CD4-positive, alpha-beta T cell treated with Interleukin-17A for 1 hour (primary cell): Measurements from ENCODE around the gene EFCAB11.

Experiments
- DNase-seq: peaks from one replicate; pipeline ENCODE4 v3.0.0-alpha.2; 2020

Gene EFCAB11

GRCh38 chr14:89807892-89808291, 146.6 kb downstream of the EFCAB11 start:
- no peak for DNase-seq

DNA sequence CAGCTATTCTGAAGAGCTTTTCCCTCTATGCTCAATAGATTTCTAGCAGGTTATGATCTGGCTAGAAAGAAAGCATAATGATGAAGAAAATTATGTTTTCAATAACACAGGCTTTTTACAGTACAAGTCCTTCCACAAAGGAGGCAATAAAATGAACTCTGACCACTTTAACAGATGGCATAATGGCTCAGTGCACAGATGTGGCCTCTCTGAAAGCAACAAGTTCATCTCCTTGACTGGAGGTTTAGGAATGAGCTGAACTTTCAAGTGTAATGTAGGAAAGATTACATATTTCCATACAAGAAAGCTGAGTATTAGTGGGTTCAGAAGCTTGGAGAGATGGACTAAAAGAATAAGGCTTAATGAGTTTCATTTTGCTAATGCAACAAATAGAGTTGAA, 147.4 kb downstream of the EFCAB11 start:
- DNase-seq: no peak

- DNase-seq: no peak
Observed at GRCh38 chr14:89806451-89806850, 148.1 kb downstream of the EFCAB11 start.

DNA sequence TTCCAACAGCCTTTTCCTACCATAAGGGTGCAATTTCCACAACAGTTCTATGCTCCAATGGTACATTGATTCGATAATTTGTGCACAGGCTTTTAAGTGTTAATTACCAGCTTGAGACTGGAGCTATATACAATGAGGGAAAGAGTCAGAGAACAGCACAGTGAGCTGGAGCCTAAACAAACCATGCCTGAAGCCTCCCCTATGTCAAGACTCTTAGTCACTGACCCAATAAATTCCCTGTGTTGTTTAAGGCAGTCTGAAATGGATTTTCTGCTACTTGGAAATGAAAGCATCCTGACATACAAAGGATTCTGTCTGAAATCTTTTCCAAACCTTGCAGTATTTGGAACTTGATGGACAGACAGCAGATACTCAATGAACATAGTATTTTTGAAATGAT, 149.0 kb downstream of the EFCAB11 start:
- no peak for DNase-seq

GRCh38 chr14:89803542-89803941, 151.0 kb downstream of the EFCAB11 start:
- no peak for DNase-seq

DNA sequence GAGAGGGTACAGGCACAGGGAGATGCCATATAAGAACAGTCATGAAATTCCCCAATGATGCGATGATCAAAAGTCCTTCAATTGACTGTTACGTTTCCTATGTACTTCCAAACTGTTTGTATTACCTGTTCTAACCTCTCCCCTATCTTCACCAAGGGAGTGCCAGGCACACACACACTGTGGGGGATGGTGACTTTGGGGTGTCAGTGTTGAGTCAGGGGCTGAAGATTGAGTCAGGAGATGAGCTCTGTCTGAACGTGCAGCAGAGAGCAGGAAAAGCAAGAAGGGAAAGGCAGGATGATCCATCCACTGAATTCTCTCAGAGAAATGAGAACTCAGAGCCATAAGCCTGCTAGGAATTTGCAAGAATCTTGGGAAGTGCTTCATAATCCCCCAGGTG, 153.4 kb downstream of the EFCAB11 start:
- no peak for DNase-seq

- no peak for DNase-seq
Observed at GRCh38 chr14:89798212-89798773, 156.2 kb downstream of the EFCAB11 start.

DNA sequence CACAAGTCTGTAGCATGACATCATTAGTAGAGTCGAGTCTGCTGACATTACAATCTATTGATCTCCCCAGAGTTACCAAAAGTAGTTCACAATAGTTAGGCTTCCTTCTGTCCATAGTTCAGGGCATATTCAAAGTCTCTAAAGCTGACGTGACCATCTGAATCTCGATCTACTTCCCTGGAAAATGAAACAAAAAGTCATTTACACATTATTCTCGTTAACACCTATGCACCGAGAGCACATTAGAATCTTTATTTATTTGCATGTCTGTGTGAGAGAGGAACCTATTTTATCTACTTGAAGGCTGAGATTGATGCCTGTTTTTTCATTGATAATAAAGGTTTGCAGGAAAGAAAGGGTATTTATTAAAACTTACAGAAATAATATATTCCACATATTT, 157.4 kb downstream of the EFCAB11 start:
- DNase-seq: no peak

- no peak for DNase-seq
Observed at GRCh38 chr14:89794096-89794495, 160.4 kb downstream of the EFCAB11 start.

DNA sequence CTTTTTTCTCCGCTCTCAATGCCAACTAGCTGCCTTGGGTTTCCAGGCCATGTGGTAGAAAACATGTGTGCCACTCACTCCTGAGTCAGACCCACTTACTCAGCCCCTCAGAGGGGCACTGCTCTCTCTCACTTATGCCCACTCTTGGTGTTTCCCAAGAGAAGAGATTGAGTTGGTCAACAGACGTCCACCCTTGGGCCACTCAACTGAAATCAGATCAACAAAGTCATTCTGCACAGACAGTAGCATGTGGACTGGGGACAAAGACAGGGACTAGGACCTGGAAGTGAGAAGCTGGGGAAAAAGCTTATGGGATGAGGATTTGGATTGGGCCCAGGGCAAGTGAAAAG, 161.2 kb downstream of the EFCAB11 start:
- no peak for DNase-seq

DNA sequence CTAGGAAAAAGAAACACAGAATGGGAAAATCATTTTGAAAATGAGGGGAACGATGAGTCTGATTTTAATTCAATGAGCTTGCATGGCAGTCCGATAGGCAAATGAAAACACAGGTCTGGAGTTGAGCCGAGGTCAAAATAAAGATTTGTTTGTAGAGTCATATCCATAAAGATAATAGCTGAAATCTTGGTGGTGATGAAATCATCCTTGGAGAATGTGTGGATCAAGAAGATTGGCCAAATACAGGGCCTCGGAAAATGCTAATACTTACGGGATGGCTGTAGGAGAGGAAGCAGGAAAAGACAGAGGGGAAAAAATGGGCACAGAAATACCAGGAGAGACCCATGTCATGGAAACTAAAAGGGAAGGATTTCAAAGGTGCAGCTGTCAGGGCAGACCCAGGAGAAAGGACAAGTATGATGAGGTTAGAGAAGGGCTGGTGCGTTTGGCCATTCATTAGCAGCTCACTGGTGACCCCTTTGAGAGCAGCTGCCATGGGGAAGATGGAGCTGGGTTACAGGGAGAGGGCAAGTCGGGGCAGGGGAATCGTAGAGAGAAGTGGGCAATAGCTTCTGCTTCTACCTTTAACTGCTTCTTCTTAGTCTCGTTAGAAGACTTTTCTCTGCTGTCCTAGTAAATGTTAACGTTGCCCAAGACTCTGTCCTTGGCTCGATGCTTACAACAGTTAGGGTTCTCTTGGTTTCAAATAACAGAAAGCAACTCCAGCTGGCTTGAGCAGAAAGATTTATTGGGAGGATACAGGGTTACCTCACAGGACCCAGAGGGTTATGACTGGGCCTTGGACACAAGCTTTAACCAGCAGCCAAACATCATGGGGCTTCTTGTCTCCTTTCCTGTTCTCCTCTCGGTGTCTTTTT, 161.8 kb downstream of the EFCAB11 start:
- DNase-seq: no peak

DNA sequence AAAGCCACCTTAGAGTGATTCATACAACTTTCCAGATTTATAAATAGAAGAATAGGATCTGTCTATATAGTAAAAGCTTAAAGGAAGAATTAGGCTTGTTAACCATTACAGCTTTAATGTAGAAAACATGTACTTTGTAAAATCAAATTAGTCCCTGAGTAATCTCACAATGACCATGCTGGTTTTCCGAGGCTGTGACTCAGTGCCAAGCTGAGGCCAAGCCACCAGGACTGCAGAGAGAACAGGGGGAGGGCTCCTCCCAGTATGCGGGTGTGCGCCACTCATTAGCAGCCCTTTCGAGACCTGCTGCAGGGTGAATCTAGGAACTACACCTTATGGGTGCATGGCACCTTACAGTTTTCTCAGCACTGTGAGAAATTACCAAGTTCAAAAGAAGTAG, 167.0 kb downstream of the EFCAB11 start:
- no peak for DNase-seq

DNA sequence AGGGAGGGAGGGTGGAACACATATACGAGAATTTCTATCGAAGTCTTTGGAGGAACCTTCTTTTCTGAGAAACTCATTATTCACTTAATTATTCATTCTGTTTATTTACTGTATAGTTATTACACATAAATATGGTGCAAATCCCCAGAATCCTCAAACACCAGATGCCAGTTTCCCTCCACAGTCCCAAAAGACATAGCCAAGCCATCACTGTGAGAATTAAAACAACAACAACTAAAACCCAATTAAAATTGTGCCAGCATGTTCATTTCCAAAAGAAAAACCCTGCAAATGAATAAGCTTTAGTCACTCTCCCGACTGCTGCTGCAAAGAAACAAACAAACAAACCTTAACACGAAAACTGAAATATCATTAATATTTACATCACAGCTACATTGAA, 173.5 kb downstream of the EFCAB11 start:
- no peak for DNase-seq

DNA sequence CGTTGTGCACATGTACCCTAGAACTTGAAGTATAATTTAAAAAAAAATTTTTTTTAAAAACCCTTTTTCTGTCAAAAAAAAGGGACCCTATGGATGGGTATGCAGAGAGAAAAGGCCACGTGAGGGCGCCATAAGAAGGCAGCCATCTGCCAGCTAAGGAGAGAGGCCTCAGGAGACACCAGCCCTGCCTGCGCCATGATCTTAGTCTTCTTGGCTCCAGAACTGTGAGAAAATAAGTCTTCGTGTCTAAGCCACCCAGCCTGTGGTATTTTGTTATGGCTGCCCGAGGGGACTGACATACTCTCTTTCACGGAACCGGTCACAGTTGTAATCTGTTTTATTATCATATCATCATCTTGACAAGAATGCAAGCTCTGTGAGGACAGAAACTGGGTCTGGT, 174.8 kb downstream of the EFCAB11 start:
- DNase-seq: no peak

DNA sequence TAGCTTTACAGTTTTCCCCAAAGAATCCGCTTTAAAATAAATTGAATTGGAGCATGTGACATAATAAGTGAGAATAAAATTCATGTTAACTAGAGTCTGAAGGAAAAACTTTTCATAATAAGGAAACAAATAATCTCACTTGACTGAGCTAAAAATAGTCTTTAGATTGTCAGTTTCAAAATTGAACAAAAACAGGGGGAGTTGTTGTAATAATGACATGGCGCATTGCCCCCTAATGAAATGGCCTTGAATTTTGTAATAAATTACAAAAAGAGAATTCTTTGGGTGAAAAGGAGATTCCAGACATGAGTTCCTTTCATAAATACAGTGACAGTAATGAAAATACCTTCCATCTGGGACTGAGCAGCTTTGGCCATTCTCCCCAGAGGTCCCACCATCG, 178.6 kb downstream of the EFCAB11 start:
- DNase-seq: no peak

DNA sequence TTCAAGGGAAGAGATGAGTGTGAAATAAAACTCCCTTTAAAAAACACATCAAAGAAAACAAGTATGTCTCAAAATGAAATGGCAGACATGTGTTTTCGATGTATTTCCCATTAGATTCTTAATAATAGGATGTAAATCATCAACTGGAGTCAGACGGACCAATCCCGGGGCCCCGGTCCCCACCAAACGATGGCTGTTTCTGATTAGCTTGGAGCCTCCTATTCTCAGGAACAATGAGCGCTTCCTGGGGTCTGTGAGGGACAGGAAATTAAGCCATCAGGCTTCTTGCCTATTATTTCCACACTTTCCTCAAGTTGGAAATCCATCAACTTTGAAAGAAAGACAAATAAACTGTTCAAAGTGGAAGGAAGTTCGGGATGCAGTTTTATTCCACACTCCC, 179.4 kb downstream of the EFCAB11 start:
- DNase-seq: no peak

DNA sequence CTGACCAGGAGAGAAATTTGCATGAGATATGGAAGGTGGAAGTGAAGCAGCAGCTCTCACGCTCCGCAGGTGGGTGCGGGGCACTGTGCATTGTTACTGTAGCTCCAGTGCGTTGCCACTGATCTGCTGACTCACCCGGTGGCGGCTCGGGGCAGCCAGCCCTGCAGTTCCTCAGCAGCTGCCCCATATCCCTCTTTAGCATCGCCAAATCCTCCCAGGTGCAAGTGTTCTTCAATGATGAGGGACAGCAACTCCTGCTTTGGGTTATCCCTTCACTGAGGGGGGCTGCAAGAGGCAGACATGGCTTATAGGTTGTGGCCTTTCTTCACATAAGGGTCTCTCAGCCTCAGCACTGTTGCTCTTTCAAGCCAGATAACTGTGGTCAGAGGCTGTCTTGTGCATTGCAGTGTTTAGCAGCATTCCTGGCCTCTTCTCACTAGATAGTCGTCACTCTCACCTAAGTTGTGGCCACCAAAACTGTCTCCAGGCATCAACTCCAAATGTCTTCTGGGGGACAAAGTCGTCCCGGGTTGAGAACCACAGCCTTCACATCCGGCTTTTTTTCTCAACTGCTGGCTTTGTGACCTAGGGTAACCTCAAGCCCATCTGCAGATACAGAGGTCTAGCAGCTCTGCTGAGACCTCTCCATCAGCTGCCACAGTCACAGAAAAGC, 180.8 kb downstream of the EFCAB11 start:
- DNase-seq: peak; percentile 63

- no peak for DNase-seq
Observed at GRCh38 chr14:89773151-89773550, 181.4 kb downstream of the EFCAB11 start.

DNA sequence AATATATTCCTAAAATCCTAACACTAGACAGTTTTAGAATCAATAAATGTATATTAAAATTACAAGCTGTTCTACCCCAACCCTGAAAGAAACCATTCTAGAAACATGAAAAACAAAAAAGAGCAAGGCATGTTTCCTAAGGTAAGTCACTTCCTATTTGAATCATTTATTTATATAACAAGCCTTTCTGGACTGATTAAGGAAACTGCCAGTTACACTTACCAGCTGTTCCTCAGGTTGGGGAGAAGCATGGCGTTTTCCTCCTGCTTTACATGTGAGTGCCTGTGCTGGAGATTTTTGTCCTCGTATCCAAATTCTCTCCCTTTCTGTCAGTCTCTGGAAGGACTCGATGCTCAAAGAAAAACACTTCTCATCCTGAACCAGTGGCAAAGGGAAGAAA, 183.3 kb downstream of the EFCAB11 start:
- no peak for DNase-seq

DNA sequence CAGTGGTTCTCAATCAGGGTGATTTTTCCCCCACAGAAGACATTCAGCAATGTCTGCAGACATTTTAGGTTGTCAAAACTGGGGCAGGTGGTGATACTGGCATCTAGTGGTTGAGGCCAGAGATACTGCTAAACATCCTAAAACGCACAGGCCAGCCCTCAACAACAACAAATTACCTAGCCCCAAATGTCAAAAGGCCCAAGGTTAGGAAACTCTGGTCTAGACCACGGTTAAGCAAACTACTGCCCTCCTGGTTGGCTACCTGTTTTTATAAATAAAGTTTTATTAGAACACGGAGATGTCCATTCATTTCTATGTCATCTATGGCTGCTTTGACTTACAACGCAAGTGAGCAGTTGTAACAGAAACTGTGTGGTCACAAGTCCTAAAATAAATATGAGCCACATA, 186.7 kb downstream of the EFCAB11 start:
- peak; percentile 82 for DNase-seq

GRCh38 chr14:89767131-89767530, 187.4 kb downstream of the EFCAB11 start:
- DNase-seq: no peak

GRCh38 chr14:89765346-89765745, 189.2 kb downstream of the EFCAB11 start:
- DNase-seq: no peak

GRCh38 chr14:89760086-89760485, 194.4 kb downstream of the EFCAB11 start:
- no peak for DNase-seq

DNA sequence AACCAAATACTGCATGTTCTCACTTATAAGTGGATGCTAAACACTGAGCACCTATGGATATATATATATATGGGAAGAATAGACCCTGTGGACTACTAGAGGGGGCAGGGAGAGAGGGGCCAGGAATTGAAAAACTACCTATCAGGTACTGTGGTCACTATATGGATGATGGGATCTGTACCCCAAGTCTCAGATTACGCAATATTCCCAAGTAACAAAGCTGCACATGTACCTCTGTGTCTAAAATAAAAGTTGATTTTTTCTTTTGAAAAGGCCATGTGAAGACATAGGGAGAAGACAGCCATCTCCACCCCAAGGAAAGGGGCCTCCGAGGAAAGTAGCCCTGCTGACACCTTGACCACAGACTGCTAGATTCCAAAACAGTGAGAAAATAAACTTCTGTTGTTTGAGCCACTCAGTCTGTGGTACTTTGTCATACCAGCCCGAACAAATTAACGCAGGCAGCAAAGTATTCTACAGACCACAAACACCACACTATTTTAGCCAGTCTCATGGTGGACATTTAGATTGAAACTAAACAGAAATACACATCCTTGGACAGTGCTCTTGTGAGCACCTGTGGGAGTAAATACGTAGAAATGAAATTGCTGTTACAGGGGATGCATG, 197.1 kb downstream of the EFCAB11 start:
- DNase-seq: no peak
